Measurements from ENCODE around the gene NRM. TPM values are rescaled to one million over a fixed set of nuclear protein-coding genes. Genes with fewer than 3 reads are reported as not detected.

Gene NRM
- total RNA-seq, 1 donor from 2014 or later = 35.5 TPM

- no peak for TF ChIP-seq CTCF (IDR thresholded peaks at IDR 0.05; ENCODE audit: unreplicated experiment)
- no peak for DNase-seq (ENCODE audit: low spot score, unreplicated experiment)
- Mint-ChIP-seq H3K27me3 (no peaks in the 10 kb centered on the region), H3K27ac (no peak overlapping the region), H3K4me3 (ENCODE audit: low read depth) (no peak overlapping the region), H3K9me3 (ENCODE audit: low read depth) (no peaks in the 10 kb centered on the region), H3K4me1 (ENCODE audit: low read depth) (peaks cover 9% of the 10 kb centered on the region), H3K36me3 (ENCODE audit: insufficient read depth) (peaks cover 32% of the 10 kb centered on the region)
These were observed 49.7 kb downstream of the NRM start for GRCh38 chr6:30641048-30641447.

- Mint-ChIP-seq H3K27ac (no peak overlapping the region), H3K4me1 (ENCODE audit: low read depth) (peaks cover 4% of the 10 kb centered on the region), H3K36me3 (ENCODE audit: insufficient read depth) (peaks cover 34% of the 10 kb centered on the region), H3K9me3 (ENCODE audit: low read depth) (no peaks in the 10 kb centered on the region), H3K4me3 (ENCODE audit: low read depth) (no peak overlapping the region), H3K27me3 (no peaks in the 10 kb centered on the region)
- no peak for TF ChIP-seq CTCF (IDR thresholded peaks at IDR 0.05; ENCODE audit: unreplicated experiment)
- DNase-seq (ENCODE audit: low spot score, unreplicated experiment) = no peak
These were observed 50.3 kb downstream of the NRM start for GRCh38 chr6:30640481-30640880.

Other genes starting within 250 kb of the NRM start
- 27.6 and 28.4 TPM in 2 replicates for gene HLA-E, start 201.5 kb downstream of the NRM start, total RNA-seq
- gene GNL1, start 134.5 kb downstream of the NRM start, total RNA-seq = 75.2 and 81.9 TPM in 2 replicates
- gene PRR3, start 133.7 kb downstream of the NRM start, total RNA-seq = 16.6 and 19.7 TPM in 2 replicates
- 72.0 and 78.7 TPM in 2 replicates for gene ABCF1, start 119.5 kb downstream of the NRM start, total RNA-seq
- gene PPP1R10, start 73.7 kb downstream of the NRM start, total RNA-seq = 141 and 142 TPM in 2 replicates
- gene MRPS18B, start 73.1 kb downstream of the NRM start, total RNA-seq = 27.5 and 28.2 TPM in 2 replicates
- 71.2 and 74.2 TPM in 2 replicates for gene ATAT1, start 64.1 kb downstream of the NRM start, total RNA-seq
- gene C6orf136, start 43.9 kb downstream of the NRM start, total RNA-seq = 18.8 and 19.5 TPM in 2 replicates
- 30.0 and 31.0 TPM in 2 replicates for gene DHX16, start 18.0 kb downstream of the NRM start, total RNA-seq
- gene PPP1R18, start 4.3 kb downstream of the NRM start, total RNA-seq = 22.5 and 25.4 TPM in 2 replicates
- 58.5 and 67.6 TPM in 2 replicates for gene MDC1, start 26.3 kb upstream of the NRM start, total RNA-seq
- gene TUBB, start 29.4 kb upstream of the NRM start, total RNA-seq = 1,227 and 1,272 TPM in 2 replicates
- gene FLOT1, start 51.7 kb upstream of the NRM start, total RNA-seq = 111 and 115 TPM in 2 replicates
- gene IER3, start 53.6 kb upstream of the NRM start, total RNA-seq = 22.1 and 23.2 TPM in 2 replicates
- 154 and 163 TPM in 2 replicates for gene DDR1, start 193.5 kb upstream of the NRM start, total RNA-seq
- 73.0 and 74.7 TPM in 2 replicates for gene GTF2H4, start 217.2 kb upstream of the NRM start, total RNA-seq
- gene VARS2, start 223.3 kb upstream of the NRM start, total RNA-seq = 56.3 and 58.0 TPM in 2 replicates
- 1.0 and 2.6 TPM in 2 replicates for gene SFTA2, start 241.2 kb upstream of the NRM start, total RNA-seq
- gene MUCL3, start 250.0 kb upstream of the NRM start, total RNA-seq = 0.05 TPM in 1 of 2 replicates, not detected in the other

Data from progenitor cell of endocrine pancreas (in vitro differentiated cells).